ENCODE results near the gene EMILIN1. TPM values are rescaled to one million over a fixed set of nuclear protein-coding genes. Genes with fewer than 3 reads are reported as not detected.

The EMILIN1 gene
- total RNA-seq: 4.3 and 6.8 TPM in 2 replicates
- polyA plus RNA-seq (2012): 8.5 TPM

DNA sequence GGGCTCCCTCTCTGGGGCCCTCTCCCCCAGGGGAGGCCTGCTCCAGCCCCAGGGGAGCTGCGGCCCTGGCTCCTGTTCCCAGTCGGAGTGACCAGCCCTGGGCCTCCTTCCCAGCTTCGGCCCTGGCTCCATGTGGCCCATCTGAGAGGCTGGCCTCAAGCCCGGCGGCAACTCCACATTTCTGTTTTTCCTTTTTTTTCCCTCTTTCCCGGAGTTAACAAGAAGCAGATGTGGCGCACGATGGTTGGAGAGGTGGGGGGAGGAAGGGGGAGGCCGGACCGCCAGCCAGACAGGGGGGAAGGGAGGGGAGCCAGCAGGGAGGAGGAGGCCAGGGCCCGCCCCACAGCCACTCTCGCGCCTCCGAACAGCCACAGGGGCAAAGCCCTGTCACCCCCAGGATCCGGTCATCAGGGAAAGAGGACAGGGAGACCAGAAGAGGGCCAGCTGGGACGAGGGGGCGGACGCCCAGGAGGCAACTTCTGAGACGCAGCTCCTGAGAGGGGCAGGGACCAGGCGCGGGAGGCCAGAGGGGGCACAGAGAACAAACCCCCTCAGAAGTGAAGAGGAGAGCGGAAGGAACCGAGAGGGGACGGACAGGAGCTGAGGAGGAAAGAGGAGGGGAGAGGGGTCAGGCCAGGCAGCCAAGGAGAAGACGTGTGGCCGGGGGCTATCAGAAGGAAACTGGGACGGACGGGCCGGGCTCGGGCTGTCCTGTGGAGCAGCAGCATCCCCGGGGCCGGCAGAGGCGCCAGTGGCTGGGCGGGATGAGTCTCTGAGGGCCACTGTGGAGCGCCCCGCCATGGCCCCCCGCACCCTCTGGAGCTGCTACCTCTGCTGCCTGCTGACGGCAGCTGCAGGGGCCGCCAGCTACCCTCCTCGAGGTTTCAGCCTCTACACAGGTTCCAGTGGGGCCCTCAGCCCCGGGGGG, at the start of gene EMILIN1:
TSS of gene EMILIN1 (plus strand) at position 349 of the 928 bp plus-strand sequence. CDS start at position 800, 451 bp downstream.
- DNase-seq (ENCODE audit: low read depth): peak; percentile 16

- no peak for DNase-seq (ENCODE audit: low read depth)
Measured at GRCh38 chr2:27029051-27029450, 49.4 kb upstream of the EMILIN1 start.

DNA sequence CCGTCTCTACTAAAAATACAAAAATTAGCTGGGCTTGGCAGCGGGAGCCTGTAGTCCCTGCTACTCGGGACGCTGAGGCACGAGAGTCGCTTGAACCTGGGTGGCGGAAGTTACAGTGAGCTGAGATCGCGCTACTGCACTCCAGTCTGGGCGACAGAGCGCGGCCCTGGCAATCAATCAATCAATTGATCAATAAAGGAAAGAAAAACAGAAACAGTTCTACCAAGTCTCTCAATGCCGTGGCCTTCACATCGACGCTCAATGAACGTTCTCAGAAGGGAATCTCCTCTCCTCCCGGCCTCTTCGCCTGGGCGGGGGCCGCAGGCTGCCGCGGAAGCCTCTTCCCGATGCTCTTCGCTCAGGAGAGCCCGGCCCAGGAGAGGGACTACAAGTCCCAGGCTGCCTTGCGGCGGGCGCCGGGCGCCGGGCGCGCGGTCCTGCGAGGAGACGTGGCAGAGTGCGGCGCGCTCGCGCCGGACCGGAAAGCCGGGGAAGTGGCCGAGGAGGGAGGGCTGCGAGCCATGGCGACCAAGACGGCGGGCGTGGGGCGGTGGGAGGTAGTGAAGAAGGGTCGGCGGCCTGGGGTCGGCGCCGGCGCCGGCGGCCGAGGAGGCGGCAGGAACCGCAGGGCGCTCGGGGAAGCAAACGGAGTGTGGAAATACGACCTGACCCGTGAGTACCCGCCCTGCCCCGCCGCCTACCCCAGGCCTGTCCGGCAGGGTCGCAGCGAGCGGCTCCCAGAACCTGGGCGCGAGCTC, 45.7 kb upstream of the EMILIN1 start, which contains the start of gene TMEM214:
TSS of gene TMEM214 (plus strand) at position 471 of the 758 bp plus-strand sequence. CDS start at position 522, 51 bp downstream.
- peak; percentile 88 for DNase-seq (ENCODE audit: low read depth)

- no peak for DNase-seq (ENCODE audit: low read depth)
Measured at GRCh38 chr2:27033253-27033852, 45.1 kb upstream of the EMILIN1 start.

DNA sequence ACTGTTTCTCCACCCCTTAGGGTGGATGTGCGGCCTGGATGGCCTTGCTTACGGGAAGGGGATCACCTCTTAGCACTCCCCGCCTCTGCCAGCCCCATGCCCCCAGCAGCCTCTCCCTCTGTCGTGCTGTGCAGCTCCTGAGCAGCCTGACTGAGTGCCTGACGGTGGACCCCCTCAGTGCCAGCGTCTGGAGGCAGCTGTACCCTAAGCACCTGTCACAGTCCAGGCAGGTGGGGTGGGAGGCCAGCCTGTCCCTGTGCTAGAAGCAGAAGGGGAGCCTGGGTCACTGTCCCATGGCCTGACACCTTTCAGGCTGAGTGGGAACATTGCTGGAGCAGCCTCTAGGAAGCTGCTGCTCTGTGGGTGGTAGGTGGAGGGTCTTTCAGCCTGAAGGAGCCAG, 40.4 kb upstream of the EMILIN1 start:
- no peak for DNase-seq (ENCODE audit: low read depth)

DNA sequence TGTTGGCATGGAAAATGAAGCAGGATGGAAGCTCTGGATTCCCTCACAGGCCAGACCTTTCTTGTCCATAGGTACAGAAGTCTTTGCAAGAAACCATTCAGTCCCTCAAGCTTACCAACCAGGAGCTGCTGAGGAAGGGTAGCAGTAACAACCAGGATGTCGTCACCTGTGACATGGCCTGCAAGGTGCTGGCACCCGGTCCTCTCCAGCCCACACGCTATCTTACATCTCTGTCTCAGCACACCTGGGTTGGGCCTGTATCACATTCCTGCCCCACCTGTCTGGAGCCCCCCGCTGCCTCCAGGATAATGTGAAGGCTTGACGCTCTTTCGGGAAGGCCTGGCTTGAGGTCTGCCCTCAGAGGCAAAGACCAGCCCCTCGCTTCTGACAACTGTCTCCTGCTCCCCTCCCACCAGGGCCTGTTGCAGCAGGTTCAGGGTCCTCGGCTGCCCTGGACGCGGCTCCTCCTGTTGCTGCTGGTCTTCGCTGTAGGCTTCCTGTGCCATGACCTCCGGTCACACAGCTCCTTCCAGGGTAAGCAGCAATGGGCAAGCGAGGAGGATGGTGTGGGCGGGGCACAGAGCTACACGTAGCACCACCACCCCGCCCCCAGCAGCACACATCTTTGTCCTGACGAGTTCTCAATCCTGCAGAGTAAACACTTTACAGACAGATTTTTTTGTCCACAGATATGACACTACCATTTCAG, 39.6 kb upstream of the EMILIN1 start:
- DNase-seq (ENCODE audit: low read depth): no peak

DNA sequence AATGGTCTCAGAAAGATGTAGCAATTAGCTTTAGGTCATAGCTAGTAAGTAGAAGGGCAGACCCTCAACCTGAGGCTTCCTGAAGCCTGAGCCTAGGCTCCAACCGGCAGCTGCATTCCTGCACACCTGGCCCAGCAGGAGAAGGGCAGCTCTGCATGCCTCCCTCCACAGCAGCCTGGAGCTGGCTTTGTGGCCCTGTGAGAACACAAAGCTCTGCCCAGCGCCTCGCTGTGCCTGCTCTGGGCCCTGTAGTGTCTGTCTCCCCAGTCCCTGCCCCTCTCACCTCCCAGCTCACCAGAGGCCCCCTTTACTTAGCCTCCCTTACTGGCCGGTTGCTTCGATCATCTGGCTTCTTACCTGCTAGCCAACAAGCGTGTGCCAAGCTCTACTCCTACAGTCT, 39.0 kb upstream of the EMILIN1 start:
- no peak for DNase-seq (ENCODE audit: low read depth)

DNA sequence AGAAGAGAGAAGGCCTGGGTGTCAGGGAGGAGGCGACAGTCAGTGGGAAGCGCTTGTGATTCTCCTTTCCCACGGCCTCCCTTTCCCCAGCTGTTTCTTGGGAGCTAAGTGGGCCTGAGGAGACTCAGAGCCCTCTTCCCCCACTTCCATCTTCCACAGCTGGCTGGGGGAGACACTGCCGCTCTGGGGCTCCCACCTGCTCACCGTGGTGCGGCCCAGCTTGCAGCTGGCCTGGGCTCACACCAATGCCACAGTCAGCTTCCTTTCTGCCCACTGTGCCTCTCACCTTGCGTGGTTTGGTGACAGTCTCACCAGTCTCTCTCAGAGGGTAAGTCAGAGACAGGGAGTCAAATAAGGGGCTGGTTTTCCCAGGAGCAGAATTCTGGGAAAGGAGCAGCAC, 38.5 kb upstream of the EMILIN1 start:
- DNase-seq (ENCODE audit: low read depth): no peak

DNA sequence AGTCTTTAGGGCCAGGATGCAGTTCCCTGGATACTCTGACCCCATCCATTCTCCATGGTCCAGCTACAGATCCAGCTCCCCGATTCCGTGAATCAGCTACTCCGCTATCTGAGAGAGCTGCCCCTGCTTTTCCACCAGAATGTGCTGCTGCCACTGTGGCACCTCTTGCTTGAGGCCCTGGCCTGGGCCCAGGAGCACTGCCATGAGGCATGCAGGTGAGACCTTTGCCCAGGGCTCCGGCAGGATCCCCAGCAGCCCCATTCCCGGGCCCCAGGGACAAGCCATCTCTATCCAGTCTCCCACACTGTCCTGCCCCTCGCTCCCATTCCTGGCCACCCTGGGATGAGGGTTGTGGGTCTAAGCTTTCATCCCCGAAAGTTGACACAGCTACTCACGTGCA, 38.1 kb upstream of the EMILIN1 start:
- DNase-seq (ENCODE audit: low read depth): no peak

DNA sequence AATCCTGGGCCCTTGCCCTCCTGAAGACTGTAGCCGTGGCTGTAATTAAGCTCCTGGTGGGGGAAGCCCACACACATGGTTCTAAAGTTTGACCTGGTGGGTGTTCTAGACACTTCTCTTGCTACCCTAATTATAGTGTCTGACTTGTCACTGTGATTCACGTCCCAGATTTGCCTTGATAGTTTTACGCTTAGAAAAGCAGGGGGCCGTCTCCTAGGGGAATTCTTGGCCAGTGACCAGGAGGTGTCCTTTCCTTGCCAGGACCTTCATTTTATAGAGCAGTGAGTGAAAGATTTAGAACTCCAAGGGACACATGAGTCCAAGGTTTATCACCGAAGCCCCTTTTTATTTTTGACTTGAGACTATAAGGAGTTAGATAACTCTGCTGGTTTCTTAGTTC, 36.7 kb upstream of the EMILIN1 start:
- peak; percentile 62 for DNase-seq (ENCODE audit: low read depth)

GRCh38 chr2:27042159-27042661, 36.2 kb upstream of the EMILIN1 start:
- no peak for DNase-seq (ENCODE audit: low read depth)

DNA sequence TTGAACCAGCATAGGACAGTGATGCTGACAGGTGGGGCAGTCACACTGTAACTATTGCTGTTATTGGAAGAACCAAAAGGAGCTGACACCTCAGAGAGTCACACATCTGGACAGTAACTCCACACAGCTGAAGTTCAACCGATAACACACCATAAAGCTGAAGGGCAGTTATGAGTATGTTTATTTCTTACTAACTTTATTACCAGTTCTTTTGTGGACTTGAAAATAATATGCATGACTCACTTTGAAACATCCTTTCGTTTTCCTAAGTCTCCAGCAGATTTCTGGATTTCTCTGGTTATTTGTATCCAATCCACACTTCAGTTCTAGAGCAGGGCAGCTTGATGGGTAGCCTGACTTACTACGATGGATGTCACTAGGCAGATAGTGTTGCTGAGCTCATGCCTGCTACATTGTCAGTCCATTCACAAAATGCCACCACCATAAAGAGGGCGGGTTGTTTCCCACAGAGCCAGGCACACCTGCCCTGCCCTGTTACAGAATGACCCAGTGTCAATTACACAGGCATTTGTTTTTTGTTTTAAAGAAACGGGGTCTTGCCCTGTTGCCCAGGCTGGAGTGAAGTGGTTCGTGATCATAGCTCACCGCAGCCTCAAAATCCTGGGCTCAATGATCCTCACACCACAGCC, 35.3 kb upstream of the EMILIN1 start:
- no peak for DNase-seq (ENCODE audit: low read depth)

GRCh38 chr2:27049422-27050280, 28.8 kb upstream of the EMILIN1 start:
- no peak for DNase-seq (ENCODE audit: low read depth)

- DNase-seq (ENCODE audit: low read depth): no peak
Measured at GRCh38 chr2:27050281-27050995, 28.0 kb upstream of the EMILIN1 start.

DNA sequence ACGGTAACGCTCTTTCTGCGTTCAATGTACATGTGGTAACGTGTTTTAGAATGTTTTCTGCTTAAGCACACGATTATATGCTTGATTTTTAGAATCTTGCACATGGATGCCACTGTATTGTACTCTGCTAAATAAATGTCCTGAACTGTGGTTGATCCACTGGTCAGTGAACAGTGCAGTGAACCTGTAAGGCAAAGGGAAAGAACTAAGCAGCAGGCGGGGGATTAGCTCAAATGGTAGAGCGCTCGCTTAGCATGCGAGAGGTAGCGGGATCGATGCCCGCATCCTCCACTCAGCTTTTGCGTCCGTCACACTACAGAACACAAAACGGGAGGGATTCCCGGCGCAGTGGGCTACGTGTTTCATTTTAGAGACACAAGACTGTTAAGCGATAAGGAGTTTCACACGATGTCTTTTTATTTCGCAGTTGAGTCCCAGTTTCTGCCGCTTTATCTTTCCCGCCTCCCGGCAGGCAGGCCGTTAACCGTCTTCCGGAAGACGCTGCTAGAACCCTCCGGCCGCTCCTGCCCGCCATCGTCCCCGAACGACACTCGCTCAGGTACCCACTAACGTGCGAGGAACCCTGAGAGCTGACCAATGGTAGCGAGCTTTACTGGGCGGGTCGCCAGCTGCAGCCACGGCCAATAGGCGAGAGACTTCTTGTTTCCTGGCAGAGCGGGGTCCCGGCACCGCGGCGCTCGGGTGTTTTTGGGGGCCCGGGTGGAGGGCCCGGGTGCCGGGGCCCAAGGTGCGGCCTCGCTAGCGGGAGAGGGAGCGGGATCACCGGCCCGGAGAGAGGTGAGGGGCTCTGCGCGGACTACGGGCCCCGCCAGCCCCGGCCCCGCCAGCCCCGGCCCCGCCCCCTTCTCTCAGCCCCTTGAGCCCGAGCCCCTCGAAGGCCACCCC, 27.2 kb upstream of the EMILIN1 start, which contains the start of gene AGBL5:
TSS of gene AGBL5 (plus strand) at position 673 of the 906 bp plus-strand sequence. CDS start 1,291 bp downstream, outside the sequence.
- peak; percentile 92 for DNase-seq (ENCODE audit: low read depth)

- DNase-seq (ENCODE audit: low read depth): peak; percentile 8
Measured at GRCh38 chr2:27051902-27052645, 26.3 kb upstream of the EMILIN1 start.

DNA sequence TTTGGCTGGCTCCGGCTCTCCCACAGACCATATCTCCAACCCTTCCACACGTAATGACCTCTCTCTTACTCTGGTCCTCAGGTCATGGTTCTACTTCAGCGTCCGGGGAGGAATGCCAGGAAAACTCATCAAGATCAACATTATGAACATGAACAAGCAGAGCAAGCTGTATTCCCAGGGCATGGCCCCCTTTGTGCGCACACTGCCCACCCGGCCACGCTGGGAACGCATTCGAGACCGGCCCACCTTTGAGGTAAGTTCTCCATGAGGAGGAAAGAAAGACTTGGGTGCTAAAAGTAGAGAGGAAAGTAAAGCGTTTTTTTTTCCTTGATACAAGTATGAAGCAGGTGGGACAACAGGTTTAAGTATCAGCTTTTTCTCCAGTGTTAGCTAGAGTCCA, 25.1 kb upstream of the EMILIN1 start:
- DNase-seq (ENCODE audit: low read depth): no peak

Data from myocyte (in vitro differentiated cells).